ENCODE data around the gene ERBB3. TPM values are rescaled to one million over a fixed set of nuclear protein-coding genes. Genes with fewer than 3 reads are reported as not detected.
"Not testable (repeated sequence)": the region's sequence is repeated elsewhere in the genome, so short reads cannot be mapped to it uniquely, and the experiment has no call there.

Gene ERBB3
- 1 to 10 TPM; 1.4 to 1.9 TPM for total RNA-seq

- ATAC-seq (replicated peaks in 1 of 2) (peak; percentile 88 to 92), DNase-seq (peak; percentile 68 to 78)
- Mint-ChIP-seq H3K4me1 (ENCODE audit: low read depth) (peaks cover 4% of the 10 kb centered on the region), H3K27ac (no peak within 1 kb of the TSS), H3K4me3 (peak within 1 kb of the TSS; percentile 82 to 88), H3K36me3 (ENCODE audit: insufficient read depth in 2 of 2) (no peaks in the 10 kb centered on the region), H3K27me3 (ENCODE audit: low read depth) (peaks cover 19% of the 10 kb centered on the region), H3K9me3 (no peaks in the 10 kb centered on the region)
These were observed at the start of gene ERBB3 for GRCh38 chr12:56079723-56080555. ERBB3 (plus strand) TSS chr12:56080165; CDS start chr12:56080301, 136 bp downstream.

- H3K4me3 Mint-ChIP-seq, result peak overlapping the region; percentile 55 to 78
- H3K36me3 Mint-ChIP-seq (ENCODE audit: insufficient read depth in 2 of 2), result peaks cover 9 to 33% of the 10 kb centered on the region in 2 donors
- peak; percentile 40 to 59 for ATAC-seq (replicated peaks in 1 of 2)
- peaks cover 49% of the 10 kb centered on the region for H3K4me1 Mint-ChIP-seq (ENCODE audit: low read depth)
- no peaks in the 10 kb centered on the region for H3K27me3 Mint-ChIP-seq (ENCODE audit: low read depth)
- DNase-seq, result peak in 1 of 2 donors; percentile 24
- no peaks in the 10 kb centered on the region for H3K9me3 Mint-ChIP-seq
- peak overlapping the region; percentile 98 for H3K27ac Mint-ChIP-seq
These were observed 48.0 kb upstream of the ERBB3 start for GRCh38 chr12:56031987-56032386.

DNA sequence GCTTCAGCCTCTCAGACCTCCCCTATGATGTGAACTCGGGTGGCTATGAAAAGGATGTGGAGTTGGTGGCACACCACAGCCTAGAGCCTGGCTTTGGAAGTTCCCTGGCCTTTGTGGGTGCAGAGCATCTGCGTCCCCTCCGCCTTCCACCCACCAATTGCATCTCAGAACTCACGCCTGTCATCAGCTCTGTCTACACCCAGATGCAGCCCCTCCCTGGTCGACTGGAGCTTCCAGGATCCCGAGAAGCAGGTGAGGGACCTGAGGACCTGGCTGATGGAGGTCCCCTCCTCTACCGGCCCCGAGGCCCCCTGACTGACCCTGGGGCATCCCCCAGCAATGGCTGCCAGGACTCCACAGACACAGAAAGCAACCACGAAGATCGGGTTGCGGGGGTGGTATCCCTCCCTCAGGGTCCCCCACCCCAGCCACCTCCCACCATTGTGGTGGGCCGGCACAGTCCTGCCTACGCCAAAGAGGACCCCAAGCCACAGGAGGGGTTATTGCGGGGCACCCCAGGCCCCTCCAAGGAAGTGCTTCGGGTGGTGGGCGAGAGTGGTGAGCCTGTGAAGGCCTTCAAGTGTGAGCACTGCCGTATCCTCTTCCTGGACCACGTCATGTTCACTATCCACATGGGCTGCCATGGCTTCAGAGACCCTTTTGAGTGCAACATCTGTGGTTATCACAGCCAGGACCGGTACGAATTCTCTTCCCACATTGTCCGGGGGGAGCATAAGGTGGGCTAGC is 45.2 kb upstream of the ERBB3 start:
- peak; percentile 81 to 82 for ATAC-seq (replicated peaks in 1 of 2)
- Mint-ChIP-seq H3K4me3 (peak overlapping the region; percentile 61 to 63), H3K4me1 (ENCODE audit: low read depth) (peaks cover 53% of the 10 kb centered on the region), H3K36me3 (ENCODE audit: insufficient read depth in 2 of 2) (peaks cover 8 to 26% of the 10 kb centered on the region in 2 donors), H3K27me3 (ENCODE audit: low read depth) (no peaks in the 10 kb centered on the region), H3K9me3 (no peaks in the 10 kb centered on the region), H3K27ac (no peak overlapping the region)
- DNase-seq, result peak; percentile 43 to 55

DNA sequence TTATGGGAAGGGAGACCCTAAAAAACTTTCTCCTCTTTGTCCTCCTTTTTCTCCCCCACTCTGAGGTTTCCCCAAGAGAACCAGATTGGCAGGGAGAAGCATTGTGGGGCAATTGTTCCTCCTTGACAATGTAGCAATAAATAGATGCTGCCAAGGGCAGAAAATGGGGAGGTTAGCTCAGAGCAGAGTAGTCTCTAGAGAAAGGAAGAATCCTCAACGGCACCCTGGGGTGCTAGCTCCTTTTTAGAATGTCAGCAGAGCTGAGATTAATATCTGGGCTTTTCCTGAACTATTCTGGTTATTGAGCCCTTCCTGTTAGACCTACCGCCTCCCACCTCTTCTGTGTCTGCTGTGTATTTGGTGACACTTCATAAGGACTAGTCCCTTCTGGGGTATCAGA is 42.8 kb upstream of the ERBB3 start:
- Mint-ChIP-seq H3K4me1 (ENCODE audit: low read depth) (peaks cover 52% of the 10 kb centered on the region), H3K36me3 (ENCODE audit: insufficient read depth in 2 of 2) (peaks cover 11 to 21% of the 10 kb centered on the region in 2 donors), H3K9me3 (no peaks in the 10 kb centered on the region), H3K4me3 (peak overlapping the region in 1 of 2 donors; percentile 33), H3K27ac (peak overlapping the region; percentile 59), H3K27me3 (ENCODE audit: low read depth) (no peaks in the 10 kb centered on the region)
- DNase-seq (no peak), ATAC-seq (replicated peaks in 1 of 2) (no peak)

DNA sequence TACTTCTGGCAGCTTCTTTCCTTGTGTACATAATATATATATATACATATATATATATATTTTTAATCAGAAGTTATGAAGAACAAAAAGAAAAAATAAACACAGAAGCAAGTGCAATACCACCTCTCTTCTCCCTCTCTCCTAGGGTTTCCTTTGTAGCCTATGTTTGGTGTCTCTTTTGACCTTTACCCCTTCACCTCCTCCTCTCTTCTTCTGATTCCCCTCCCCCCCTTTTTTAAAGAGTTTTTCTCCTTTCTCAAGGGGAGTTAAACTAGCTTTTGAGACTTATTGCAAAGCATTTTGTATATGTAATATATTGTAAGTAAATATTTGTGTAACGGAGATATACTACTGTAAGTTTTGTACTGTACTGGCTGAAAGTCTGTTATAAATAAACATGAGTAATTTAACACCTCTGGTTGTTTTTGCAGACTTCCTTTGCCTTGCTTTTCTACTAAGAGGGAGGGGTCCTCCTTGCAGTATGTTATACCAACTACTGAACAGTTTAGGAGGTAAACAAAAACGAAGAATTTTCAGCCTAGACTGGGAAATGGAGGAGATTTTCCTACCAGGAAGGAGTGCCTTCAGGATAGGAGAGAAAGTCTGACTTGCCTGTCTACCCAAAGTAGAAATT is 41.8 kb upstream of the ERBB3 start:
- DNase-seq (no peak), ATAC-seq (replicated peaks in 1 of 2) (no peak)
- Mint-ChIP-seq H3K4me3 (no peak overlapping the region), H3K27ac (peak overlapping the region; percentile 90), H3K9me3 (no peaks in the 10 kb centered on the region), H3K36me3 (ENCODE audit: insufficient read depth in 2 of 2) (peaks cover 15 to 23% of the 10 kb centered on the region in 2 donors), H3K27me3 (ENCODE audit: low read depth) (no peaks in the 10 kb centered on the region), H3K4me1 (ENCODE audit: low read depth) (peaks cover 53% of the 10 kb centered on the region)

GRCh38 chr12:56040151-56040550 is 39.8 kb upstream of the ERBB3 start:
- H3K4me1 Mint-ChIP-seq (ENCODE audit: low read depth), result peaks cover 55% of the 10 kb centered on the region
- peak overlapping the region; percentile 98 for H3K27ac Mint-ChIP-seq
- no peaks in the 10 kb centered on the region for H3K9me3 Mint-ChIP-seq
- peaks cover 15 to 26% of the 10 kb centered on the region in 2 donors for H3K36me3 Mint-ChIP-seq (ENCODE audit: insufficient read depth in 2 of 2)
- DNase-seq (peak; percentile 42 to 51), ATAC-seq (replicated peaks in 1 of 2) (peak; percentile 51 to 53)
- peak overlapping the region; percentile 95 to 96 for H3K4me3 Mint-ChIP-seq
- no peaks in the 10 kb centered on the region for H3K27me3 Mint-ChIP-seq (ENCODE audit: low read depth)

- Mint-ChIP-seq H3K4me1 (ENCODE audit: low read depth) (peaks cover 57% of the 10 kb centered on the region), H3K27ac (peak overlapping the region; percentile 98), H3K36me3 (ENCODE audit: insufficient read depth in 2 of 2) (peaks cover 10 to 23% of the 10 kb centered on the region in 2 donors), H3K27me3 (ENCODE audit: low read depth) (no peaks in the 10 kb centered on the region), H3K4me3 (peak overlapping the region; percentile 95 to 96), H3K9me3 (no peaks in the 10 kb centered on the region)
- ATAC-seq (replicated peaks in 1 of 2) (no peak), DNase-seq (no peak)
These were observed 38.9 kb upstream of the ERBB3 start for GRCh38 chr12:56040963-56041551.

DNA sequence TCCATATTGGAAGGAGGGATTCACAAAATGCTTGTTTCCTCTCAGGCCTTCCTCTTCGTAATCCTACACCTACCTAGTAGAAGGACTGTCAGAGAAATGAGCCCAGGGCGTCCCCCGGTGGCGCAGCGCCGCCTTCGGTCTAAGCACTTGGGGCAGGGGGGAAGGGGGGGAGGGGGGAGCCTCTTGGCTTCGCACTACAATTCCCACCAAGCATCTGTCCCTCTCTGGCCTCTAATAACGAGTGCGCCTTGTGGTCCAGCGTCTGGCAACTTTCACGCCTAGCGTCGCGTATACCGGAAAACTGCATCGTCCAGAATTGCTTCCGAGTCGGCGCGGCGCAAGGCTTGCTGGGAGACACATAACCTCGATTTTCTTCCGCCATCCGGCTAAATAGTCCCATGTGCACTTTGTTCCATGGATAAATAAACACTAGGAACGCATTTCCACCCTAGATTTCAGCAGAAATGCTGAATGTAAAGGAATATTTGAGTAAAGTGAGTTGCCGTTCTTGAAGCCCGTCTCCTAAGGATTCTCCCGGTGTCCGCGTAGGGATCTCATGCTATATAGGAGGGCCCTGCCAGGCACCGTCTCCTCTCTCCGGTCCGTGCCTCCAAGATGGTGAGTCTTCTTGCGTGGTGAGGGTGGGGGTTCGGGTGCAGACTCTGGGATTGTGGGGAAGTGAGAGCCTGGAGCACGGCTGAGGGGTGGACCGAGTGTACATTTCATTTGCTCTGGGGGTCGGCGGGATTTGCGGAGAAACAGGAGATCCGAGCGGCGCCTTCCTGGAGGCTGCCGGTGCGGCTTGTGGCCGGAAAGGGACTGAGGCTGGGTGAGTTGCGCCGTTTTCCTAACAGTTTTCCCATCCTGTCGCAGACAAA is 38.2 kb upstream of the ERBB3 start, which contains the start of gene RPS26:
RPS26 (plus strand) TSS at position 367 of the 878 bp plus-strand sequence; CDS start at position 616, 249 bp downstream.
- H3K9me3 Mint-ChIP-seq, result no peaks in the 10 kb centered on the region
- H3K27ac Mint-ChIP-seq, result peak within 1 kb of the TSS; percentile 98
- H3K4me1 Mint-ChIP-seq (ENCODE audit: low read depth), result peaks cover 65% of the 10 kb centered on the region
- peak within 1 kb of the TSS; percentile 95 to 96 for H3K4me3 Mint-ChIP-seq
- no peaks in the 10 kb centered on the region for H3K27me3 Mint-ChIP-seq (ENCODE audit: low read depth)
- ATAC-seq (replicated peaks in 1 of 2) (peak; percentile 90 to 91), DNase-seq (peak; percentile 92 to 95)
- peaks cover 10 to 23% of the 10 kb centered on the region in 2 donors for H3K36me3 Mint-ChIP-seq (ENCODE audit: insufficient read depth in 2 of 2)

- Mint-ChIP-seq H3K36me3 (ENCODE audit: insufficient read depth in 2 of 2) (peaks cover 8 to 23% of the 10 kb centered on the region in 2 donors), H3K4me1 (ENCODE audit: low read depth) (peaks cover 70% of the 10 kb centered on the region), H3K27ac (peak overlapping the region; percentile 89), H3K4me3 (peak overlapping the region; percentile 95 to 96)
- H3K27me3 Mint-ChIP-seq (ENCODE audit: low read depth); H3K9me3 Mint-ChIP-seq; DNase-seq; ATAC-seq (replicated peaks in 1 of 2): not testable (repeated sequence)
These were observed 37.5 kb upstream of the ERBB3 start for GRCh38 chr12:56042430-56042813.

DNA sequence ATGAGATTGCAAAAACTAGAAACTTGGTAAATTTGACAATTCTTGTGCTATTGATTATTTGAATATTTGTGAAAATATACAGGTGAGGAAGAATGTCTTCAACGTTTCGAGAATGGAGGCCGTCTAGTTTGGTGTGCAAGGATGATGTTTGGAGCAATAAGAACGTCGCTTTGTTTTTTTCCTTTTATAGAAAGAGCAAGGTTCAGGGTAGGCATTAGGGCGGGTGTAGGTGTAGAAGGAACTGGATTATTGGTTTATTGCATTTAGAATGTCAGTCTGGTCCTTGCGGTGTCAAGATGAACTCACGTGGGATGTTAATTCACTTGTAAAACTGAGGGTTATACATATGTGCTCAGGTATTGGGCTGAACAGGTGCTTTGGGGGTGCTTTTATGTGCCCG is 37.1 kb upstream of the ERBB3 start:
- H3K36me3 Mint-ChIP-seq (ENCODE audit: insufficient read depth in 2 of 2), result peaks cover 8 to 23% of the 10 kb centered on the region in 2 donors
- peak overlapping the region; percentile 95 to 96 for H3K4me3 Mint-ChIP-seq
- peaks cover 66% of the 10 kb centered on the region for H3K4me1 Mint-ChIP-seq (ENCODE audit: low read depth)
- no peak for DNase-seq
- no peak for ATAC-seq (replicated peaks in 1 of 2)
- no peaks in the 10 kb centered on the region for H3K9me3 Mint-ChIP-seq
- no peaks in the 10 kb centered on the region for H3K27me3 Mint-ChIP-seq (ENCODE audit: low read depth)
- H3K27ac Mint-ChIP-seq, result peak overlapping the region; percentile 89

DNA sequence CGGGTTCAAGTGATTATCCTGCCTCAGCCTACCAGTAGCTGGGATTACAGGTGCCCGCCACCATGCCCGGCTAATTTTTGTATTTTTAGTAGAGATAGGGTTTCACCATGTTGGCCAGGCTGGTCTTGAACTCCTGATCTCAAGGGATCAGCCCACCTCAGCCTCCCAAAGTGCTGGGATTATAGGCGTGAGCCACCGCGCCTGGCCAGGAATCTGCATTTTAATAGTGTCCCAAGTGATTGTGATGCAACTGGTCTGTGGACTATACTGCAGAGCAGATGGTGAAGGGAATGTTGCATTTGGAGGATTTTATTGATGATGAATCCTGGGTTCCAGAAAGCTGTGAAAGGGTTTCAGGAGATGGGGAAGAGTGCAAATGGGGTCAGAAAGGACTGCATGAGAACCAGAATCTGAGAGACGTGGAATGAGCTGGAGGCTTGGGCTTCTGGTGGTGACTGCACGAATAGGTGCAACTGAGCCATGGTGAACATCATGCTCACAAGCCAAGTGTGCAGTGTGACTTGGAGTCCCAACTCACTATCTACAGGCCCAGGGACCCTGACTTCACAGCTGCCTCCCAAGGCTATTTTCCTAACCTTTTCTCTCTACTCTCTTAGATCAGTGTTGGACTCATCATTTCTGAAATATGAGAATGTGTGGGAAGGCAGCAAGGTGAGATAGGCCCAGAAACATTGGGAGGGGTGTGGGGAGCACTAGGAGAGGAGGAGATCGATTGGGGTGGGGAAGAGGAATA is 33.8 kb upstream of the ERBB3 start:
- no peak for ATAC-seq (replicated peaks in 1 of 2)

More for the DNA sequence above, 33.8 kb upstream of the ERBB3 start:
- Mint-ChIP-seq H3K4me3 (no peak overlapping the region), H3K4me1 (ENCODE audit: low read depth) (peaks cover 40% of the 10 kb centered on the region), H3K36me3 (ENCODE audit: insufficient read depth in 2 of 2) (peaks cover 8 to 23% of the 10 kb centered on the region in 2 donors), H3K9me3 (no peaks in the 10 kb centered on the region), H3K27ac (peak overlapping the region; percentile 25), H3K27me3 (ENCODE audit: low read depth) (no peaks in the 10 kb centered on the region)
- DNase-seq, result no peak

Data from activated T-cell treated with anti-CD3 and anti-CD28 coated beads, Interleukin-2, amount 50 U/mL, for 72 hours (primary cell).